Activated naive CD4-positive, alpha-beta T cell treated with anti-CD3 and anti-CD28 coated beads, Interleukin-2, amount 10 ng/mL, durations not matched to agents 7 days and 5 days (primary cell): ENCODE data around the gene MMEL1.

Experiments
- CTCF ChIA-PET: fragments of 350-600 bp; sonication (Branson Sonifier 250); formaldehyde crosslinking; loops from one replicate; lab custom pipeline; 2021; ENCODE audit warnings: antibody characterized with exemption; lab: Charles Lee
- DNase-seq: peaks from one replicate; pipeline ENCODE4 v3.0.0-alpha.2; 2020
- H3K27ac Mint-ChIP-seq: one replicate; pipeline ENCODE4 v1.8.0; 2021; ENCODE audit warnings: mild to moderate bottlenecking, moderate library complexity, mixed read lengths
- H3K27me3 Mint-ChIP-seq: one replicate; pipeline ENCODE4 v1.8.0; 2021; ENCODE audit warnings: mild to moderate bottlenecking, mixed read lengths
- H3K36me3 Mint-ChIP-seq: one replicate; pipeline ENCODE4 v1.8.0; 2021; ENCODE audit warnings: mixed read lengths
- H3K4me1 Mint-ChIP-seq: one replicate; pipeline ENCODE4 v1.8.0; 2021; ENCODE audit warnings: mixed read lengths
- H3K4me3 Mint-ChIP-seq: one replicate; pipeline ENCODE4 v1.8.0; 2021; ENCODE audit warnings: mild to moderate bottlenecking, moderate library complexity, mixed read lengths
- H3K9me3 Mint-ChIP-seq: one replicate; pipeline ENCODE4 v1.8.0; 2021; ENCODE audit warnings: mixed read lengths

MMEL1 gene

DNA sequence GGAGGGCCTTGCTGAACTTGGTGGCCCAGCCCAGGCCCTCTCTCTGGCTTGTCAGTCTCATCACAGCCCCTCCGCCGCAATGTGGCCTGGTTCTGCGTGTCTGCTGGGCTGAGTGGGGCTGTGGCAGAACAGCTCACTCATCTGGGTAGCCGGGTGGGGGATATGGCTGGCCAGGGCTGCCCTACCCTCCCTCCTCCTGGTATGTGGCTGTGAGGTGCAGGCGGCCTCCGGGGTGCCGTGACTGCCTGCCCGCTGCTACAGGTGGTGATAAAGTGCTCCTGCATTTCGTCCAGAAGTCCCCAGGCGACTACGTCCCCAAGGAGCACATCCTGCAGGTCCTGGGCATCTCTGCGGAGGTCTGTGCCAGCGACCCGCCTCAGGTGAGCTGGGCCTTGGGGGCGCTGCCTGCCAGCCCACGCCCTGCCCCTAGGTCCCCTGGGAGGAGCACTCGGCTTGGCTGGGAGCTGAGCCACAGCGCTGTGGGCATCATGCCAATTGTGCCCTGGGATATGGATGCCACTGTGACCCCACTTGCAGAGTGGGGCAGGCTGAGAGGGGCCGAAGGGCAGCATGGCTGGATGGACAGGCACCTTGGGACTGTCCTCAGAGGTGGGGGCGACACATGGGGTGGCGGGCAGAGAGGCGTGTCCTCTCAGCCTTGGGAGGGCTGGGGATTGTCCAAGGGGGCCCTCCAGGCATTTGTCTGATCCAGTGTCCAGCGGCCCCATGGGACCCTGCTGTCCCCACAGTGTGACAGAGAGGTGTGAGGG is 44.0 kb downstream of the MMEL1 start:
- H3K4me3 Mint-ChIP-seq: peak overlapping the region; percentile 41
- H3K27ac Mint-ChIP-seq: no peak overlapping the region
- CTCF ChIA-PET: interaction anchor here (1.8 kb wide), 1 partner anchor 27 kb away, joined by 6 read pairs; no protein-coding TSS in a partner anchor
- peaks cover 13% of the 10 kb centered on the region for H3K36me3 Mint-ChIP-seq
- DNase-seq: no peak
- H3K27me3 Mint-ChIP-seq: no peaks in the 10 kb centered on the region
- H3K9me3 Mint-ChIP-seq: no peaks in the 10 kb centered on the region
- H3K4me1 Mint-ChIP-seq: peaks cover 29% of the 10 kb centered on the region

DNA sequence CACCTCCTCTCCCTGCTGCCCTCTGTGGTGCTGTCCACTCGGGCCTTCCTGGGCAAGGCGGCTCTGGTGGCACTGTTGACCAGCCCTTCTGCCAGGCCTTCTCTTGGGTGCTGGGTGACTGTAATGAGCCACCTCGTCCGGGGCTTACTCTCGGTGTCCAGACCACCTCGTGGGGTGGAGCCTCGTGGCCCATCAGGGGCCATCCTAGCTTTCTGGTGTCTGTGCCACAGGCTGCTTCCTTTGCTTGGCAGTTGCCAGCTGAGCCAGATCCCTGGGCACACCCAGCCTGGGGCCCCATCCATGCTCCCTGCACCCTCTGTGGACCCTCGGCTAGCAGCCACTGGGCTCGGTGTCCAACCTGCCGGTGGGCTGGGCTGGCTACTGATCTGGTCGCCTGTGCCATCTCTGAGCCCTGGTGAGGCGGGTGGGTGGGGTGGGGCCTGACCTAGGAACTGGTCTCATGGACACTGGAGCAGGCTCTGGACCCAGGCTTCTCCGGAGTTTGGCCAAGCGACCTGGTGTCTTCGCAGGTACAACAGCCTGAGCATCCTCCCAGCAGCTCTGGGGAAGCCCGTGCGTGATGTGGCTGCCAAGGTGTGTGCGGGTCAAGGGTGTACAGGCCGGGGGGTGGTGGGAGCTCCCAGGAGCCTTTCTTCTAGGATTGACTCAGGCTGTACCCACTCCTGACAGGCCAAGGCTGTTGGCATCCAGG is 44.8 kb downstream of the MMEL1 start:
- CTCF ChIA-PET: interaction anchor here (0.7 to 5.6 kb wide), 4 partner anchors 26 to 172 kb away, joined by 3 to 40 read pairs (median 6); partner anchors contain the start of gene TNFRSF14
- peak overlapping the region; percentile 76 for H3K27ac Mint-ChIP-seq
- no peaks in the 10 kb centered on the region for H3K9me3 Mint-ChIP-seq
- H3K36me3 Mint-ChIP-seq: peaks cover 13% of the 10 kb centered on the region
- no peaks in the 10 kb centered on the region for H3K27me3 Mint-ChIP-seq
- DNase-seq: no peak
- peak overlapping the region; percentile 81 for H3K4me3 Mint-ChIP-seq
- peaks cover 36% of the 10 kb centered on the region for H3K4me1 Mint-ChIP-seq

DNA sequence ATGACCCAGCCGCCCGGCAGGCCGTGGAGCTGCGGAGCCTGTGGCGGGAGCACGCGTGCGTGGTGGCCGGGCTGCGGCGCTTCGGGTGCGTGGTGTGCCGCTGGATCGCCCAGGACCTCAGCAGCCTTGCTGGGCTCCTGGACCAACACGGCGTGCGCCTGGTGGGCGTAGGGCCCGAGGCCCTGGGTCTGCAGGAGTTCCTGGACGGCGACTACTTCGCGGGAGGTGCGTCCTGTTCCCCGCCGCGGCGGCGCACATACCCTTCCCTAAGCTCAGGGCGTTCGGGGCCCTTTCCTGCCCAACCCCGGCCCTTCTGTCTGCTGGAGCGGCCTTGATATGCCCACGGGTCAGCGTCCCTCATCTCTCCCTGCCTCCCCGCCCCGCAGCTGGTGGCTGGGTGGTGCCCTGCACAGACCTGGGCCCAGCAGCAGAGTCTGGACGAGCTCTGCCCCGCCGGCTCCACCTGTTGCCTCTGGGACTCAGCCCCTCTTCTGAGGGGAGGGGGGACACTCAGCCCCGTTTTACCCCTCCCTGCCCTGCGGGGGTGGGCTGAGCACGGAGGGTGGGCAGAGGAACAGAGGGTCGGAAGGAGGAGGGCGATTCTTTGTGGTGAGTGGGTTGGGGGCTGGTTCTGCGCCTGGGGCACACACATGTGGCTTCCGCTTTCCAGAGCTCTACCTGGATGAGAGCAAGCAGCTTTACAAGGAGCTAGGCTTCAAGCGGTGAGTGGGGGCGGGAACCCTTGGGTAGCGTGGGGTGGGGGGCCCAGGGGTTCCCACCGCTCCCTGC is 45.6 kb downstream of the MMEL1 start:
- Mint-ChIP-seq H3K9me3 (no peaks in the 10 kb centered on the region), H3K36me3 (peaks cover 13% of the 10 kb centered on the region), H3K27me3 (no peaks in the 10 kb centered on the region), H3K4me3 (peak overlapping the region; percentile 81), H3K4me1 (peaks cover 34% of the 10 kb centered on the region), H3K27ac (peak overlapping the region; percentile 67)
- peak; percentile 58 for DNase-seq
- CTCF ChIA-PET: interaction anchor here (1.4 to 5.6 kb wide), 3 partner anchors 25 to 171 kb away, joined by 6 to 40 read pairs (median 6); partner anchors contain the start of gene TNFRSF14

DNA sequence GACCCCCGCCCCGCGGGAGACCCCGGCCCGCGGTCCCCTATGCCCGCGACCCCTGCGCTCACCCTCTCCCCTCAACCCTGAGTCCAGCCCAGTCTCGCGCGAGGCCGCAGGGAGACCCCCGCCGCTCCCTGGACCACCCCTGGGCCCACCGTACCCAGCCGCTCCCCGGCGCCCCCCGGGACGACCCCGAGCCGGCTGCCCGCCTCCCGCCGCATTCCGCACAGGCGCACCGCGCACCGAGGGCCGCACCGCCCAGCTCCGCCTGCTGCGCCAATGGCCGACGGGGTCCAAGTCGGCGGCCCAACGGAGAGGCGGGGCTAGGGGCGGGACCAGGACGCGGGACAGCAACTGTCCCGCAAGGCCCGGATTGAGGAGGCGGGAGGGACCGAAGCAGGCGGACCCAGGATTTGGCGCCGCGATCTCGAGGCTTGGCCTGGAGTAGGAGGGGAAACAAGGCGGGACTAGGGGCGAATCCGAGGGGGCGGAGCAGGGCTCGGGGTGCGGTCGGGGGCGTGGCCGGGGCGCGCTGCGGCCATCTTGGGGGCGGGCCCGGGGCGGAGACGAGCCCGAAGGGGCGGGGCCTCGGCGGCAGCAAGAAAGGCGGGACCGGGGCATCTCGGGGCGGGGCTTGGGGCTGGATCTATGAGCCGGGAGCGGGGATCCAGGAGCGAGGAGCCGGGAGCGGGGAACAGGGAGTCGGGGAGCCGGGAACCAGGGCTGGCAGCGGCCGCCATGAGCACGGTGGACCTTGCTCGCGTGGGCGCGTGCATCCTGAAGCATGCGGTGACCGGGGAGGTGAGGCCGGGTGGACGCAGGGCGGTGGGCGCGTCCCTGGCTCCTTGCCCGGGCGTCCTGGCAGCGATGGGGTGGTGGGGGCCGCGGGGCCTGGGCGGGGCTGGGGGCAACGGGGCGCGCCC is 46.4 kb downstream of the MMEL1 start, which contains the start of gene PRXL2B:
TSS of gene PRXL2B (plus strand) at position 624 of the 917 bp plus-strand sequence. CDS start at position 733, 109 bp downstream.
- Mint-ChIP-seq H3K4me3 (peak within 1 kb of the TSS; percentile 81), H3K27ac (peak within 1 kb of the TSS; percentile 95), H3K9me3 (no peaks in the 10 kb centered on the region), H3K27me3 (no peaks in the 10 kb centered on the region), H3K36me3 (peaks cover 13% of the 10 kb centered on the region), H3K4me1 (peaks cover 36% of the 10 kb centered on the region)
- DNase-seq: peak; percentile 100
- CTCF ChIA-PET: interaction anchor here (1.2 to 5.6 kb wide), 6 partner anchors 25 to 201 kb away, joined by 3 to 40 read pairs (median 10); partner anchors contain the start of gene TNFRSF14

DNA sequence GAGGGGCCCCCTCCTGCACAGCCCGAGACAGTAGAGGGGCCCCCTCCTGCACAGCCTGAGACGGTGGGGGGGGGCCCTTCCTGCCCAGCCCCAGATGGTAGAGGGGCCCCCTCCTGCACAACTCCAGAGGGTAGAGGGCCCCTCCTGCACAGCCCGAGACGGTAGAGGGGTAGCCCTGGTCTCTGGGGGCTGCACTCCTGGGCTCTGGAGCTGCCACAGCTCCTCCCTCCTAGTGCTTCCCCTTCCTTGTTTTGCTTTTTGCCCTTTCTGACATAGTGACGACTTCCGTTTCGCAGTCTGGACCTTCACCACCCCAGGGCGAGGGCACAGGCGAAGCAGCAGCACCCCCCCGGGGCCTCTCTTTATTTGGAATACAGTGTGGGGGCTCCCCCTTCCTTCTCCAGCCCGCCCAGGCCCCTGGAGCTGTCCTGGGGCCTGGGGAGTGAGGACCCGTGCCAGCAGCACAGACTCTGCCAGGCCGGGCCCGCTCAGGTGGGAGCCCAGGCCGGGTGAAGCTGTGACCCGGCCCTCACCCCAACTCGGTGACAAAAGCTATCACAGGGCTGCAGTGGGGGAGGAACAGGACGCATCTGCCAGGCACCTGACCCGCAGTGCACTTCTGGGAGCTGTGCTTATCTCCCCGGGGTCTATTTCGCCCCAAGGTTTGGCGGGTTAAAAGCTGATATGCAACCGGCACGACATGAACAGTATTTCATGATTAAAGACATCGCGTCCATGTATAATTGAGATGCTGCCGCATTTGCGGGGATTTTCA is 47.3 kb downstream of the MMEL1 start:
- H3K27me3 Mint-ChIP-seq: no peaks in the 10 kb centered on the region

DNA sequence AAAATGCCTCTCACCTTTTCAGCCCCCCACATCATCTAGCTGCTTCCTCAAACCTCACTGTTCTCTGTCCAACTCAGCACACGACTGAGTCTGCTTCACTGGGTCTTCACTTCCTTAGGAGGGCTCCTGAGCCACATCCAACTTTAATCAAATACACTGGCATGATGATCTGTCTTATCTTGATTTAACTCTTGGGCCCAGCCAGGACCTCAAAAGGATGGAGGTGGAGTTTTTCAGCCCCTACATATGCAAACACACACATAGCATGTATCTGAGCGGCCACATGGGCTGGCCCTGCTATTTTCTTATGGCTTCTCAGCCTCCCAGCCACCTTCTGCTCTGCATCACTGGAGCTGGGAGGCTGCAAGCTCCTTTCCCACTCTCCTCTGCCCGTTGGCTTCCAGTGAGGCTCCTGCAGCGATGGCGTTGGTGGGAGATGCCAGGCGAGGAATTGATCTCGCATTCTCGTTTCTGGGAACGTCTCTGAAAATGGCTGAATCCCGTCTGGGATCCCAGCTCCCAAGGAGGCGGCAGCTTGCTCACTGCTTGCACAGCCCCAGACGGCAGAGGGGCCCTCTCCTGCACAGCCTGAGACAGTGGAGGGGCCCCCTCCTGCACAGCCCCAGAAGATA is 48.0 kb downstream of the MMEL1 start:
- Mint-ChIP-seq H3K36me3 (peaks cover 13% of the 10 kb centered on the region), H3K9me3 (no peaks in the 10 kb centered on the region), H3K4me1 (peaks cover 48% of the 10 kb centered on the region), H3K27ac (peak overlapping the region; percentile 95), H3K27me3 (no peaks in the 10 kb centered on the region), H3K4me3 (peak overlapping the region; percentile 81)
- CTCF ChIA-PET: interaction anchor here (0.6 to 5.6 kb wide), 8 partner anchors 20 to 202 kb away, joined by 3 to 40 read pairs (median 6); partner anchors contain the start of gene TNFRSF14
- DNase-seq: no peak

More for the DNA sequence above, 47.3 kb downstream of the MMEL1 start:
- Mint-ChIP-seq H3K27ac (peak overlapping the region; percentile 95), H3K9me3 (no peaks in the 10 kb centered on the region), H3K36me3 (peaks cover 13% of the 10 kb centered on the region), H3K4me1 (peaks cover 43% of the 10 kb centered on the region), H3K4me3 (peak overlapping the region; percentile 81)
- CTCF ChIA-PET: interaction anchor here (0.6 to 5.6 kb wide), 9 partner anchors 21 to 202 kb away, joined by 3 to 40 read pairs (median 5); partner anchors contain the start of gene TNFRSF14
- peak; percentile 82 for DNase-seq

DNA sequence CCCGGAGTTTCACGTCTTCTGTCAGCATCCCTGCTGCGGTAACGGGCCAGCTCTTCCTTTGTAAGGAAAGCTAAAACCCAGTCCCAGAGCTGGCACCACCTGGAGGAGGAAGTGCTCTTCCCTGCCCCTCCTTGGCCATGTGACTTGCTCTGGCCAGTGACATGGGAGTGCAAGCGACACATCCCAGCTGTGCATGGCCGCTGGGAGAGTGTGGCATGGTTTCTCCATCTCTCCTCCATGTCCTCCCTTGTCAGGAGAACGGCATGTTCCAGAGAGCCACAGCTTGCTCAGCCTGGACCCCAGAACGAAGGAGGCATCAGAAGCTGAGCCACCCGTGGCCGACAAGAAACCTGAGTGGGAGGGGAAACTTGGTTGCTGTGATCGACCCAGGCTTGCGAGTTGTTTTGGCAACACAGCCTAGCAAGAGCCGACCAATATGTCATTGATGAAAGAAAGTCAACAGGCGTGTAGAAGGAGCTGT is 48.9 kb downstream of the MMEL1 start:
- CTCF ChIA-PET: interaction anchor here (1.5 to 5.6 kb wide), 7 partner anchors 19 to 168 kb away, joined by 4 to 40 read pairs (median 13); partner anchors contain the start of gene TNFRSF14
- peaks cover 54% of the 10 kb centered on the region for H3K4me1 Mint-ChIP-seq
- H3K36me3 Mint-ChIP-seq: peaks cover 10% of the 10 kb centered on the region
- H3K27me3 Mint-ChIP-seq: no peaks in the 10 kb centered on the region
- peak overlapping the region; percentile 95 for H3K27ac Mint-ChIP-seq
- H3K4me3 Mint-ChIP-seq: peak overlapping the region; percentile 40
- no peak for DNase-seq
- H3K9me3 Mint-ChIP-seq: no peaks in the 10 kb centered on the region

DNA sequence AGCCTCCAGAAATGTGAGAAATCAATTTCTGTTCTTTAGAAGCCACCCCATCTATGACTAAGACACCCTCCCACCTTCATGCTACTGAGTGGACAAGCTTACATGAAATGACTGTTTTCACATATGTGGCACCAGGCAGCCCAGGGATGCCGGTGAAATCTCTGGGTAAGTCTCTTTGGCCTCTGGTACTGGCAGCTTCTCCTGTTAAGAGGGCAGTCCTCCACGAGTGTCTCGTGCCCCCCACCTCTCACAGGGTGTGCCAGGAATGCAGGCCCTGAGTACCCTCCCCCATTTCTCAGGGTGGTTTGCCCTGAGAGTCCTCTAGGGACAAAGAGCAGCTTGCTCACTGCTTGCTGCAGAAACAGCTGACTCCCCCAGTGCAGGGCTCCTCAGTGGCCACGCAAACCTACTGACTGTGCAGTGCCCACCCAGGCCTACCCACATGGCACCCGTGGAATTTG is 49.5 kb downstream of the MMEL1 start:
- Mint-ChIP-seq H3K27ac (peak overlapping the region; percentile 95), H3K4me3 (peak overlapping the region; percentile 40), H3K9me3 (no peaks in the 10 kb centered on the region), H3K27me3 (no peaks in the 10 kb centered on the region), H3K36me3 (peaks cover 13% of the 10 kb centered on the region), H3K4me1 (peaks cover 58% of the 10 kb centered on the region)
- CTCF ChIA-PET: interaction anchor here (3.6 to 5.6 kb wide), 2 partner anchors 21 to 28 kb away, joined by 16 to 40 read pairs; partner anchors contain the start of gene TNFRSF14
- no peak for DNase-seq

DNA sequence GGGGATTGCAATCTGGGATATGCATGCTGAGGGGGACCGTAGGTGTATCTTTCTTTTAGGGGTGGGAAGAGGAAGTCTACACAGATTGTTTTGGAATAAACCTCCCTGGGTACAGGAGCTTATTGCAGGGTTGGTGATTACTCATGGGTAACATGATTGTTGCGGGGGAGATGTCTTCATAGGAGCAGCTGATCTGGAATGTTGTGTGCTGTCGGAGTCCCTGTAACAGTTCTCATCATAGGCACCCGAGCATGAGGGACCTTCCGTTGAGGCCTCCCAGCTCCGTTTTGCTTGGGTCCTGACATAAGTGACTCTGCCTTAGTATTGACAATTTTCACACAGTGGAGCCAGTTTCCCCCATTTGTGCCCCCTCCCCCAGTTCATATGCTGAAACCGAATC is 50.4 kb downstream of the MMEL1 start:
- Mint-ChIP-seq H3K4me1 (peaks cover 64% of the 10 kb centered on the region), H3K27me3 (no peaks in the 10 kb centered on the region), H3K27ac (no peak overlapping the region), H3K4me3 (no peak overlapping the region), H3K9me3 (no peaks in the 10 kb centered on the region), H3K36me3 (peaks cover 13% of the 10 kb centered on the region)
- DNase-seq: no peak
- CTCF ChIA-PET: interaction anchor here (3.6 kb wide), 1 partner anchor 20 kb away, joined by 16 read pairs; no protein-coding TSS in a partner anchor

DNA sequence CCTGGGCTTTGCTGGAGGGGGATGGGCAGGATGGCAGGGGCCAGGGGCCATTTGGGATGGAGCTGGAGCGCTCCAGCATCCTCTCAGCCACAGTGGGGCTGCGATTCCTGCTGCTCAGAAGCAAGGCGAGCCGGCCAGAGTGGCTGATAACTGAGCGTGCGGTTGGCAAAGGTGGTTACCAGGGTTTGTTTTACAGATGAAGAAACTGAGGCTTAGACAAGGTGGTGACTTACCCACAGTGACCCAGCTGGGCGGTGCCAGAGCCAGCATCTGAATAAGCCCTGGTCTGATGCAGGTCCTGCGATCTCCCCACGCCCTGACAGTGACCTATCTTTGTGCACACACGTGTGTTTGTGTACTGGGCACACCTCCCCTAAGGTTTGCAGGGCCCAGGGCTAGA is 52.1 kb downstream of the MMEL1 start:
- Mint-ChIP-seq H3K4me3 (no peak overlapping the region), H3K27me3 (no peaks in the 10 kb centered on the region), H3K36me3 (peaks cover 13% of the 10 kb centered on the region), H3K27ac (no peak overlapping the region), H3K9me3 (no peaks in the 10 kb centered on the region), H3K4me1 (peaks cover 77% of the 10 kb centered on the region)
- CTCF ChIA-PET: interaction anchor here (3.6 kb wide), 1 partner anchor 19 kb away, joined by 16 read pairs; no protein-coding TSS in a partner anchor
- no peak for DNase-seq

DNA sequence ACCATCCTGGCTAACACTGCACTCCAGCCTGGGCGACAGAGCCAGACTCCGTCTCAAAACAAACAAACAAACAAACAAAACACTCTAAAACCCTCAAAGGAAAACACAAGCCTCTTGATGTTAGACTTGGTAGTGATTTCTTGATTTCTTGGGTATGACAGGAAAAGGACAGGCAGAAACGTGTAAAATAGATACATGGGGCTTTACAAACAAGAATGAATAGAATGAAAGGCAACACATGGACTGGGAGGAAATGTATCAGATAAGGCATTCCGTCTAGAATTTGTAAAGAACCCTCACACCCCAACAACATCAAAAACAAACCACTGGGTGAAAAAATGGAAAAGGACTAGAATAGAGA is 54.1 kb downstream of the MMEL1 start:
- no peak for DNase-seq
- peak overlapping the region; percentile 66 for H3K4me3 Mint-ChIP-seq
- peaks cover 8% of the 10 kb centered on the region for H3K36me3 Mint-ChIP-seq
- H3K9me3 Mint-ChIP-seq: peaks cover 6% of the 10 kb centered on the region
- H3K27ac Mint-ChIP-seq: peak overlapping the region; percentile 92
- no peaks in the 10 kb centered on the region for H3K27me3 Mint-ChIP-seq
- H3K4me1 Mint-ChIP-seq: peaks cover 72% of the 10 kb centered on the region
- CTCF ChIA-PET: interaction anchor here (0.8 to 2.7 kb wide), 4 partner anchors 17 to 64 kb away, joined by 3 to 14 read pairs (median 7); partner anchors contain the start of gene TNFRSF14
